Measurements from ENCODE around the gene HOXA7. TPM values are rescaled to one million over a fixed set of nuclear protein-coding genes. Genes with fewer than 3 reads are reported as not detected.

HOXA7 gene
- total and polyA plus RNA-seq, 2 donors (not counting 3 experiments of a cell fraction or from before 2014, with no cell fraction given) = 18.1 to 18.5 TPM

DNA sequence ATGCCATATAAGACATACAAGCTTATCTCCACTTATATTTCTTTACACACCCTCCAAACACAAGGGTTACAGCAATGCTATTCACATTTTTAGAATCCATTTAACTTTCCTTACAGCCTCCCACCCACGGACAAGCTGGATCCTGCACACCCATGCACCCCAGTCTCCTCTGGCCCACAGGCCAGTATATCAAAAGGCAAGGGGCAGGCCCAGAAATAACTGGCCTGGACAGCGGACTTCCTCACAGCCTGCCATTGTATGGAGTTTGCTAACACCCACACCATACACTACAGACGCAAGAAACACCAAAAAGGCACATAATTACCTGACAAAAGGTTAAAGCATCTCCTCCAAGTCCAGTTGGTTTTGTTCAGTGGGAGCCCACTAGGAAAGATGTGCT lies 37.9 kb downstream of the HOXA7 start:
- FAIRE-seq (no peak), DNase-seq (ENCODE audit: low read depth, low spot score) (no peak)
- peak overlapping the region in 1 of 3 experiments; percentile 91 for H3K4me3 ChIP-seq (replicated peaks in 1 of 3; ENCODE audit: insufficient read depth in 1 of 3, low read depth in 1 of 3, low read length in 3 of 3)
- H3K9ac ChIP-seq (replicated peaks; ENCODE audit: extremely low read depth, insufficient read depth, low read length) = peak overlapping the region; percentile 97
- no TSS peak for BruUV-seq (replicated peaks)
- intact Hi-C loops (cut with micrococcal nuclease) = loop anchor here (1.0 to 10.0 kb wide), 5 partner anchors 12 to 964 kb away; partner anchors contain the start of genes HOXA4, NFE2L3 and SKAP2
- H4K20me1 ChIP-seq (replicated peaks; ENCODE audit: control insufficient read depth, extremely low read depth, insufficient read depth, low read length) = no peaks in the 10 kb centered on the region
- H3K4me2 ChIP-seq (ENCODE audit: insufficient read depth, low read length) = peak overlapping the region; percentile 97
- H3K27ac ChIP-seq (ENCODE audit: insufficient read depth, low read depth, low read length) = peak overlapping the region; percentile 96
- H3K9me1 ChIP-seq (replicated peaks; ENCODE audit: control insufficient read depth, extremely low read depth, insufficient read depth, low read length) = no peaks in the 10 kb centered on the region
- dilution Hi-C loops (cut with MboI; ENCODE audit: extremely low pct_ligation_motif_present, low sequenced_read_pairs) = no loop called here
- H3K27me3 ChIP-seq (ENCODE audit: control insufficient read depth in 2 of 2, insufficient read depth in 2 of 2, low read length in 2 of 2) = no peaks in the 10 kb centered on the region
- TF ChIP-seq, protein P1, sequence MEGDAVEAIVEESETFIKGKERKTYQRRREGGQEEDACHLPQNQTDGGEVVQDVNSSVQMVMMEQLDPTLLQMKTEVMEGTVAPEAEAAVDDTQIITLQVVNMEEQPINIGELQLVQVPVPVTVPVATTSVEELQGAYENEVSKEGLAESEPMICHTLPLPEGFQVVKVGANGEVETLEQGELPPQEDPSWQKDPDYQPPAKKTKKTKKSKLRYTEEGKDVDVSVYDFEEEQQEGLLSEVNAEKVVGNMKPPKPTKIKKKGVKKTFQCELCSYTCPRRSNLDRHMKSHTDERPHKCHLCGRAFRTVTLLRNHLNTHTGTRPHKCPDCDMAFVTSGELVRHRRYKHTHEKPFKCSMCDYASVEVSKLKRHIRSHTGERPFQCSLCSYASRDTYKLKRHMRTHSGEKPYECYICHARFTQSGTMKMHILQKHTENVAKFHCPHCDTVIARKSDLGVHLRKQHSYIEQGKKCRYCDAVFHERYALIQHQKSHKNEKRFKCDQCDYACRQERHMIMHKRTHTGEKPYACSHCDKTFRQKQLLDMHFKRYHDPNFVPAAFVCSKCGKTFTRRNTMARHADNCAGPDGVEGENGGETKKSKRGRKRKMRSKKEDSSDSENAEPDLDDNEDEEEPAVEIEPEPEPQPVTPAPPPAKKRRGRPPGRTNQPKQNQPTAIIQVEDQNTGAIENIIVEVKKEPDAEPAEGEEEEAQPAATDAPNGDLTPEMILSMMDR (IDR thresholded peaks at IDR 0.05; ENCODE audit: extremely low read depth in 1 of 2, insufficient read depth in 1 of 2, low read depth in 1 of 2, low read length in 2 of 2) = no peak
- TF ChIP-seq MYC (IDR thresholded peaks at IDR 0.05; ENCODE audit: low read depth, low read length) (no peak), POLR2AphosphoS5 (IDR thresholded peaks at IDR 0.05; ENCODE audit: insufficient read depth, low read depth, low read length) (no peak), JUN (IDR thresholded peaks at IDR 0.05; ENCODE audit: borderline replicate concordance, insufficient read depth, insufficient read length, low read depth) (no peak), GATA2 (IDR thresholded peaks at IDR 0.05; ENCODE audit: insufficient read depth, insufficient read length, low read depth, low read length) (no peak), EZH2 (IDR thresholded peaks at IDR 0.05; ENCODE audit: borderline replicate concordance, low read depth, low read length, severe bottlenecking) (no peak), POLR2A (IDR thresholded peaks at IDR 0.05; ENCODE audit: low read depth, low read length) (no peak), FOS (IDR thresholded peaks at IDR 0.05; ENCODE audit: borderline replicate concordance, insufficient read depth, low read length) (no peak)
- TF ChIP-seq, protein P2, sequence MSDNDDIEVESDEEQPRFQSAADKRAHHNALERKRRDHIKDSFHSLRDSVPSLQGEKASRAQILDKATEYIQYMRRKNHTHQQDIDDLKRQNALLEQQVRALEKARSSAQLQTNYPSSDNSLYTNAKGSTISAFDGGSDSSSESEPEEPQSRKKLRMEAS (IDR thresholded peaks at IDR 0.05; ENCODE audit: insufficient read depth, insufficient read length) = no peak
- H3K36me3 ChIP-seq (ENCODE audit: control insufficient read depth in 2 of 2, extremely low read depth in 1 of 2, insufficient read depth in 2 of 2, low read length in 2 of 2) = no peaks in the 10 kb centered on the region
- ChIA-PET CTCF (interaction anchor here (1.1 to 9.1 kb wide), 4 partner anchors 12 to 61 kb away, joined by 5 to 70 read pairs (median 36); partner anchors contain the start of genes HOXA1 and HOXA5), POLR2A (interaction anchor here (0.9 to 1.9 kb wide), 7 partner anchors 9 to 78 kb away, joined by 3 to 5 read pairs (median 3); partner anchors contain the start of gene HOXA5)
- no peak overlapping the region for H2AFZ ChIP-seq (ENCODE audit: low read depth, low read length)
- H3K79me2 ChIP-seq (ENCODE audit: control insufficient read depth, insufficient read depth, low read length) = peaks cover 94% of the 10 kb centered on the region
- H3K4me1 ChIP-seq (ENCODE audit: control insufficient read depth, extremely low read depth, insufficient read depth, low read length) = peaks cover 79% of the 10 kb centered on the region
- H3K9me3 ChIP-seq (replicated peaks; ENCODE audit: control insufficient read depth, insufficient read depth, low read length) = no peaks in the 10 kb centered on the region
